SK-N-SH (cell line): ENCODE measurements around the gene PXMP4. TPM values are rescaled to one million over a fixed set of nuclear protein-coding genes. Genes with fewer than 3 reads are reported as not detected.

Experiments used
- CTCF ChIA-PET: fragments of 300-600, 350-600 bp; formaldehyde crosslinking; extraction: SDS; loops from one replicate; lab custom pipeline; 2021; lab: Yijun Ruan, JAX
- POLR2A ChIA-PET: fragments of 350-600 bp; sonication (Branson Sonifier 250); formaldehyde crosslinking; extraction: SDS; loops from one replicate; lab custom pipeline; 2020; ENCODE audit warnings: antibody characterized with exemption, inconsistent platforms; lab: Yijun Ruan, JAX
- DNase-seq: peaks from one replicate; pipeline ENCODE4 v3.0.0; 2012
- H2AFZ ChIP-seq: fragments of 200-600 bp; sonication (generic); 2 replicates; pipeline ENCODE4 v1.8.1; 2016; ENCODE audit warnings: antibody characterized with exemption, mild to moderate bottlenecking, low read depth
- H3F3A ChIP-seq: fragments of 200-600 bp; sonication (generic); replicated peaks from 2 replicates; pipeline ENCODE3; 2016; ENCODE audit warnings: antibody characterized with exemption, mild to moderate bottlenecking; ENCODE audit not compliant: insufficient read depth
- H3K27ac ChIP-seq, 2 experiments: fragments of 200-500 bp in 1 of 2; fragments of 200-600 bp in 1 of 2; sonication (Bioruptor generic) in 1 of 2; sonication (generic), shearing (Covaris generic) in 1 of 2; 2 replicates each; pipeline versions ENCODE4 v1.5.1 to v1.6.1; 2014 to 2016; ENCODE audit warnings: low read depth in 2 of 2, inconsistent platforms in 1 of 2, low read length in 1 of 2, mild to moderate bottlenecking in 1 of 2, mixed read lengths in 1 of 2
- H3K27me3 ChIP-seq: fragments of 200-600 bp; sonication (generic), shearing (Covaris generic); 2 replicates; pipeline ENCODE4 v1.6.1; 2016; ENCODE audit warnings: mixed run types; ENCODE audit not compliant: insufficient read depth
- H3K36me3 ChIP-seq, 2 experiments: fragments of 200-500 bp in 1 of 2; fragments of 200-600 bp in 1 of 2; sonication (Bioruptor generic) in 1 of 2; sonication (generic) in 1 of 2; replicated peaks in 1 of 2; 2 replicates each; pipeline versions ENCODE3 to v1.5.1; 2014 to 2016; ENCODE audit warnings: low read length in 1 of 2, mild to moderate bottlenecking in 1 of 2; ENCODE audit not compliant: insufficient read depth in 2 of 2, control insufficient read depth in 1 of 2
- H3K4me1 ChIP-seq, 2 experiments: fragments of 200-500 bp in 1 of 2; fragments of 200-600 bp in 1 of 2; sonication (Bioruptor generic) in 1 of 2; sonication (generic), shearing (Covaris generic) in 1 of 2; 2 replicates each; pipeline versions ENCODE4 v1.5.1 to v1.6.1; 2014 to 2016; ENCODE audit warnings: low read depth in 1 of 2, low read length in 1 of 2, mixed run types in 1 of 2; ENCODE audit not compliant: insufficient read depth in 2 of 2, control insufficient read depth in 1 of 2
- H3K4me2 ChIP-seq: fragments of 200-600 bp; sonication (generic), shearing (Covaris generic); 2 replicates; pipeline ENCODE4 v1.6.1; 2017; ENCODE audit warnings: mixed run types
- H3K4me3 ChIP-seq, 2 experiments: fragments of 200-500 bp in 1 of 2; fragments of 200-600 bp in 1 of 2; sonication (Bioruptor generic) in 1 of 2; sonication (generic), shearing (Covaris generic) in 1 of 2; 2 replicates each; pipeline versions ENCODE4 v1.5.1 to v1.8.1; 2014 to 2016; ENCODE audit warnings: low read depth in 2 of 2, inconsistent platforms in 1 of 2, low read length in 1 of 2, mild to moderate bottlenecking in 1 of 2, mixed read lengths in 1 of 2, moderate library complexity in 1 of 2
- H3K79me2 ChIP-seq: fragments of 200-600 bp; sonication (generic); 2 replicates; pipeline ENCODE4 v1.8.1; 2017; ENCODE audit warnings: mild to moderate bottlenecking; ENCODE audit not compliant: insufficient read depth
- H3K9ac ChIP-seq: fragments of 200-600 bp; sonication (generic); 2 replicates; pipeline ENCODE4 v1.6.1; 2017; ENCODE audit warnings: mixed run types
- H3K9me2 ChIP-seq: fragments of 200-600 bp; sonication (generic); 2 replicates; pipeline ENCODE4 v1.6.1; 2017; ENCODE audit warnings: mixed run types
- H3K9me3 ChIP-seq: fragments of 200-600 bp; sonication (generic); 2 replicates; pipeline ENCODE4 v1.6.1; 2017; ENCODE audit warnings: mixed run types, mild to moderate bottlenecking, moderate library complexity
- H4K20me1 ChIP-seq: fragments of 200-600 bp; sonication (generic); 2 replicates; pipeline ENCODE4 v1.6.1; 2017; ENCODE audit warnings: mild to moderate bottlenecking, mixed run types; ENCODE audit not compliant: insufficient read depth
- EZH2phosphoT487 ChIP-seq: fragments of 200-600 bp; sonication (generic); IDR thresholded peaks from 2 replicates; pipeline ENCODE4 v1.6.1; 2017; ENCODE audit warnings: low read depth, mixed run types, mild to moderate bottlenecking, antibody characterized with exemption, moderate library complexity, borderline replicate concordance
- FOSL2 ChIP-seq: IDR thresholded peaks from 2 replicates; pipeline ENCODE4 v1.4.0; 2012; ENCODE audit warnings: low read depth, mild to moderate bottlenecking, moderate library complexity, borderline replicate concordance
- FOXM1 ChIP-seq: IDR thresholded peaks from 2 replicates; pipeline ENCODE4 v1.4.0; 2012; ENCODE audit warnings: low read depth, mild to moderate bottlenecking
- GABPA ChIP-seq: IDR thresholded peaks from 2 replicates; pipeline ENCODE4 v1.4.0; 2012; ENCODE audit warnings: low read depth, mild to moderate bottlenecking
- GATA2 ChIP-seq: sonication (generic); formaldehyde crosslinking; IDR thresholded peaks from 2 replicates; pipeline ENCODE4 v1.5.0; 2020; ENCODE audit warnings: mild to moderate bottlenecking, missing genetic modification reagents
- JUND ChIP-seq: IDR thresholded peaks from 2 replicates; pipeline ENCODE4 v1.4.0; 2012
- MEF2A ChIP-seq: IDR thresholded peaks from 2 replicates; pipeline ENCODE4 v1.4.0; 2012; ENCODE audit warnings: low read depth, borderline replicate concordance
- NFIC ChIP-seq: IDR thresholded peaks from 2 replicates; pipeline ENCODE4 v1.4.0; 2012; ENCODE audit warnings: borderline replicate concordance
- POLR2AphosphoS5 ChIP-seq: IDR thresholded peaks from 2 replicates; pipeline ENCODE4 v1.6.1; 2012; ENCODE audit warnings: low read depth, low read length
- RAD21 ChIP-seq: IDR thresholded peaks from 2 replicates; pipeline ENCODE4 v1.6.1; 2012; ENCODE audit warnings: mild to moderate bottlenecking, low read length
- RFX5 ChIP-seq: IDR thresholded peaks from 2 replicates; pipeline ENCODE4 v1.6.1; 2012; ENCODE audit warnings: mild to moderate bottlenecking, improper control_type of control experiment, low read length
- RXRA ChIP-seq: IDR thresholded peaks from 2 replicates; pipeline ENCODE4 v1.4.0; 2012; ENCODE audit warnings: low read depth, mild to moderate bottlenecking, borderline replicate concordance
- SMC3 ChIP-seq: IDR thresholded peaks from 2 replicates; pipeline ENCODE4 v1.6.1; 2012; ENCODE audit warnings: low read depth, low read length, improper control_type of control experiment
- TAF1 ChIP-seq: IDR thresholded peaks from 2 replicates; pipeline ENCODE4 v1.6.1; 2012; ENCODE audit warnings: low read depth, mild to moderate bottlenecking, low read length, moderate library complexity, borderline replicate concordance
- YY1 ChIP-seq: IDR thresholded peaks from 2 replicates; pipeline ENCODE4 v1.4.0; 2012; ENCODE audit warnings: low read depth, mild to moderate bottlenecking
- WGBS: methylation state at CpG from one replicate; pipeline ENCODE4 v1.1.6; 2017; ENCODE audit warnings: low lambda C conversion rate; 5-methylcytosine and 5-hydroxymethylcytosine counted together
- polyA plus RNA-seq, 3 experiments: library from polyadenylated mRNA; depleted of rRNA; stranded (reverse); fragments of >200 nt; gene quantifications; 2 replicates each; pipeline ENCODE4 v1.2.3, GENCODE V29; 2012
- TF ChIP-seq, protein P1 (sequence below): fragments of 150-350 bp; IDR thresholded peaks from 2 replicates; pipeline ENCODE4 v1.6.1; 2016; ENCODE audit warnings: mild to moderate bottlenecking, low read depth, low read length
- TF ChIP-seq, protein P2 (sequence below): IDR thresholded peaks from 2 replicates; pipeline ENCODE4 v1.4.0; 2012; ENCODE audit warnings: low read depth, borderline replicate concordance
- TF ChIP-seq, protein P3 (sequence below): fragments of 200-600 bp; sonication (generic); IDR thresholded peaks from 2 replicates; pipeline ENCODE4 v1.6.1; 2017; ENCODE audit warnings: antibody characterized with exemption, mild to moderate bottlenecking, moderate library complexity
- TF ChIP-seq, protein P4 (sequence below): IDR thresholded peaks from 2 replicates; pipeline ENCODE4; 2012
- TF ChIP-seq, protein P5 (sequence below): IDR thresholded peaks from 2 replicates; pipeline ENCODE4 v1.4.0; 2012; ENCODE audit warnings: low read depth

The PXMP4 gene
- polyA plus RNA-seq, 1 of the 3 experiments (the other 2 are of a cell fraction), result 5.6 TPM

DNA sequence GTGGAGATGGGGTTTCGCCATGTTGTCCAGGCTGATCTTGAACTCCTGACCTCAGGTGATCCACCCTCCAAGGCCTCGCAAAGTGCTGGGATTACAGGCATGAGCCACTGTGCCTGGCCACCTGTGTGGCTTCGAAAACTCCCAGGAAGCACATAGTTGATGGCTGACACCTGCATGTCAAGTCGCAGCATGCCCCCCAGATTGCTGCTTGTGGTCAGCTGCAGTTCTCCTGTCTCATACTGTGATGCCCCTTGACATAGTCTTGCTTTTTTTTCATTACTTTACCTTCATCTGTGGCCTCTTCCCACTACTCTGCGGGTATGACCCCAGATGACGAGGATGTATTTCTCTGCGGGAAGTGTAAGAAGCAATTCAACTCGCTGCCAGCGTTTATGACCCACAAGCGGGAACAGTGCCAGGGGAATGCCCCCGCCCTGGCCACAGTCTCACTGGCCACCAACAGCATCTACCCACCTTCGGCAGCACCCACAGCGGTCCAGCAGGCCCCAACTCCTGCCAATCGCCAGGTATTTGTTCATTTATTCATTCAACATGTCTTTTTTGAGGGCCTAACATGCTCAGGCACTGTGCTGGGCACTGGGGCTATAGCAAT is 24.8 kb upstream of the PXMP4 start (continued):
- TF ChIP-seq EZH2phosphoT487 (no peak), TAF1 (no peak), YY1 (no peak)

DNA sequence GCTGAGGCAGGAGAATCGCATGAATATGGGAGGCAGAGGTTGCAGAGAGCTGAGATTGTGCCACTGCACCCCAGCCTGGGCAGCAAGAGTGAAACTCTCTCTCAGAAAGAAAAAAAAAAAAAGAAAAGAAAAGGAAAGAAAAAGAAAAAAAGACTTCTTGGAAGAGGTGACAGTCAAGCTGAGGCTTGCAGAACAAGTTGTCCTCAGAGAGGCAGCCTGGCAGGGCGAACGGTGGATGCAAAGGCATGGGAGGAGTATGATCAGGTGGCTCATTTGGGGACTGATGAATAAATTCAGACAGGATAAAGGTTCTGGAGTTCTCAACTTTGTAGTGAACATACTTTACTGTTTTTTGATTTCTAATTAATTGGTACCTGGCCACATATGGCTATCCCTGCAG is 24.1 kb upstream of the PXMP4 start:
- TF ChIP-seq YY1 (no peak), RFX5 (no peak), NFIC (no peak), GATA2 (CRISPR knock-in tag) (no peak), JUND (no peak), FOXM1 (no peak), RAD21 (no peak)
- TF ChIP-seq, protein P1, sequence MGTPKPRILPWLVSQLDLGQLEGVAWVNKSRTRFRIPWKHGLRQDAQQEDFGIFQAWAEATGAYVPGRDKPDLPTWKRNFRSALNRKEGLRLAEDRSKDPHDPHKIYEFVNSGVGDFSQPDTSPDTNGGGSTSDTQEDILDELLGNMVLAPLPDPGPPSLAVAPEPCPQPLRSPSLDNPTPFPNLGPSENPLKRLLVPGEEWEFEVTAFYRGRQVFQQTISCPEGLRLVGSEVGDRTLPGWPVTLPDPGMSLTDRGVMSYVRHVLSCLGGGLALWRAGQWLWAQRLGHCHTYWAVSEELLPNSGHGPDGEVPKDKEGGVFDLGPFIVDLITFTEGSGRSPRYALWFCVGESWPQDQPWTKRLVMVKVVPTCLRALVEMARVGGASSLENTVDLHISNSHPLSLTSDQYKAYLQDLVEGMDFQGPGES, result no peak
- TF ChIP-seq, protein P2, sequence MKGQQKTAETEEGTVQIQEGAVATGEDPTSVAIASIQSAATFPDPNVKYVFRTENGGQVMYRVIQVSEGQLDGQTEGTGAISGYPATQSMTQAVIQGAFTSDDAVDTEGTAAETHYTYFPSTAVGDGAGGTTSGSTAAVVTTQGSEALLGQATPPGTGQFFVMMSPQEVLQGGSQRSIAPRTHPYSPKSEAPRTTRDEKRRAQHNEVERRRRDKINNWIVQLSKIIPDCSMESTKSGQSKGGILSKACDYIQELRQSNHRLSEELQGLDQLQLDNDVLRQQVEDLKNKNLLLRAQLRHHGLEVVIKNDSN, result no peak
- H3K9me3 ChIP-seq, result no peaks in the 10 kb centered on the region
- no peaks in the 10 kb centered on the region for H3K4me1 ChIP-seq
- no peaks in the 10 kb centered on the region for H4K20me1 ChIP-seq
- H3K36me3 ChIP-seq, result peaks cover 0 to 2% of the 10 kb centered on the region in 2 experiments
- DNase-seq, result no peak
- no peaks in the 10 kb centered on the region for H3K79me2 ChIP-seq
- H3K4me2 ChIP-seq, result no peak overlapping the region
- POLR2A ChIA-PET, result no interaction called here
- no peak overlapping the region for H3K9ac ChIP-seq
- H3K27me3 ChIP-seq, result no peaks in the 10 kb centered on the region
- no peaks in the 10 kb centered on the region for H3F3A ChIP-seq
- 96% methylated on average over 3 of the region's 3 CpGs for WGBS
- no peak overlapping the region for H2AFZ ChIP-seq
- H3K9me2 ChIP-seq, result no peaks in the 10 kb centered on the region
- H3K4me3 ChIP-seq, result no peak overlapping the region
- no peak overlapping the region for H3K27ac ChIP-seq
- CTCF ChIA-PET, result no interaction called here

DNA sequence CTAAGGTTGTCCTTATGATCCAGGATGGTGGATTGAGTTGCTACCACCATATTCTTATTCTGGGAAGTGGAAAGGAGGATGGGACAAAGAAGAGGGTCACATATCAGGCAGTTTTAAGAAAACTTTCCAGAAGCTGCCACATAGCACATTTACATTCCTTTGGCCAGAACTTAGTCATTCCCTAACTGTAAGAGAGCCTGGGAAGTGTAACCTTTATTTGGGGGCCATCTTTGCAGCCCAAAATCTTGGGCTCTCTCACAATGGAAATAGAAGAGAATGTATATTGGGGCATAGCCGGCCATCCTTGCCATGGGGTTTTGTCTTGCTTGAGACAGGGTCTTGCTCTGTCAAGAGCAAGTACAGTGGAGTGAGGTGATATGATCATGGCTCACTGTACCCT is 20.1 kb upstream of the PXMP4 start:
- Histone ChIP-seq H3K27ac (no peak overlapping the region), H3K27me3 (no peaks in the 10 kb centered on the region), H3K9ac (no peak overlapping the region), H3K36me3 (peaks cover 0 to 6% of the 10 kb centered on the region in 2 experiments), H3F3A (no peaks in the 10 kb centered on the region), H3K9me3 (peaks cover 13% of the 10 kb centered on the region), H3K9me2 (no peaks in the 10 kb centered on the region), H2AFZ (no peak overlapping the region), H3K4me2 (no peak overlapping the region), H3K79me2 (no peaks in the 10 kb centered on the region), H3K4me1 (no peaks in the 10 kb centered on the region), H3K4me3 (no peak overlapping the region), H4K20me1 (no peaks in the 10 kb centered on the region)
- WGBS, result 90% methylated on average over 1 of the region's 1 CpG
- no peak for DNase-seq
- CTCF ChIA-PET, result no interaction called here
- POLR2A ChIA-PET, result no interaction called here
- TF ChIP-seq GATA2 (CRISPR knock-in tag) (no peak), RAD21 (no peak), MEF2A (no peak), GABPA (no peak), SMC3 (no peak), EZH2phosphoT487 (no peak), NFIC (no peak), RFX5 (no peak), RXRA (no peak), FOSL2 (no peak), TAF1 (no peak), POLR2AphosphoS5 (no peak), YY1 (no peak)
- TF ChIP-seq, protein P3, sequence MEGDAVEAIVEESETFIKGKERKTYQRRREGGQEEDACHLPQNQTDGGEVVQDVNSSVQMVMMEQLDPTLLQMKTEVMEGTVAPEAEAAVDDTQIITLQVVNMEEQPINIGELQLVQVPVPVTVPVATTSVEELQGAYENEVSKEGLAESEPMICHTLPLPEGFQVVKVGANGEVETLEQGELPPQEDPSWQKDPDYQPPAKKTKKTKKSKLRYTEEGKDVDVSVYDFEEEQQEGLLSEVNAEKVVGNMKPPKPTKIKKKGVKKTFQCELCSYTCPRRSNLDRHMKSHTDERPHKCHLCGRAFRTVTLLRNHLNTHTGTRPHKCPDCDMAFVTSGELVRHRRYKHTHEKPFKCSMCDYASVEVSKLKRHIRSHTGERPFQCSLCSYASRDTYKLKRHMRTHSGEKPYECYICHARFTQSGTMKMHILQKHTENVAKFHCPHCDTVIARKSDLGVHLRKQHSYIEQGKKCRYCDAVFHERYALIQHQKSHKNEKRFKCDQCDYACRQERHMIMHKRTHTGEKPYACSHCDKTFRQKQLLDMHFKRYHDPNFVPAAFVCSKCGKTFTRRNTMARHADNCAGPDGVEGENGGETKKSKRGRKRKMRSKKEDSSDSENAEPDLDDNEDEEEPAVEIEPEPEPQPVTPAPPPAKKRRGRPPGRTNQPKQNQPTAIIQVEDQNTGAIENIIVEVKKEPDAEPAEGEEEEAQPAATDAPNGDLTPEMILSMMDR, result no peak
- TF ChIP-seq, protein P4, sequence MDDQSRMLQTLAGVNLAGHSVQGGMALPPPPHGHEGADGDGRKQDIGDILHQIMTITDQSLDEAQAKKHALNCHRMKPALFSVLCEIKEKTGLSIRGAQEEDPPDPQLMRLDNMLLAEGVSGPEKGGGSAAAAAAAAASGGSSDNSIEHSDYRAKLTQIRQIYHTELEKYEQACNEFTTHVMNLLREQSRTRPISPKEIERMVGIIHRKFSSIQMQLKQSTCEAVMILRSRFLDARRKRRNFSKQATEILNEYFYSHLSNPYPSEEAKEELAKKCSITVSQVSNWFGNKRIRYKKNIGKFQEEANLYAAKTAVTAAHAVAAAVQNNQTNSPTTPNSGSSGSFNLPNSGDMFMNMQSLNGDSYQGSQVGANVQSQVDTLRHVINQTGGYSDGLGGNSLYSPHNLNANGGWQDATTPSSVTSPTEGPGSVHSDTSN, result no peak
- TF ChIP-seq, protein P2, result no peak
- TF ChIP-seq, protein P5, sequence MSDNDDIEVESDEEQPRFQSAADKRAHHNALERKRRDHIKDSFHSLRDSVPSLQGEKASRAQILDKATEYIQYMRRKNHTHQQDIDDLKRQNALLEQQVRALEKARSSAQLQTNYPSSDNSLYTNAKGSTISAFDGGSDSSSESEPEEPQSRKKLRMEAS, result no peak
